HEK293T (cell line): Measurements from ENCODE around the gene GSAP.

Experiments used
- BHLHE40 ChIP-seq: fragments of 450-650 bp; IDR thresholded peaks from 2 replicates; pipeline ENCODE4 v1.6.1; 2016; ENCODE audit warnings: mild to moderate bottlenecking, moderate library complexity, borderline replicate concordance
- L3MBTL2 ChIP-seq: fragments of 450-650 bp; conservative IDR thresholded peaks from 2 replicates; pipeline ENCODE4 v1.6.1; 2016; ENCODE audit warnings: mild to moderate bottlenecking
- NFRKB ChIP-seq: fragments of 450-650 bp; IDR thresholded peaks from 2 replicates; pipeline ENCODE4 v1.6.1; 2016; ENCODE audit warnings: mild to moderate bottlenecking, moderate library complexity
- ZNF384 ChIP-seq: fragments of 450-650 bp; IDR thresholded peaks from 2 replicates; pipeline ENCODE4 v1.6.1; 2016

DNA sequence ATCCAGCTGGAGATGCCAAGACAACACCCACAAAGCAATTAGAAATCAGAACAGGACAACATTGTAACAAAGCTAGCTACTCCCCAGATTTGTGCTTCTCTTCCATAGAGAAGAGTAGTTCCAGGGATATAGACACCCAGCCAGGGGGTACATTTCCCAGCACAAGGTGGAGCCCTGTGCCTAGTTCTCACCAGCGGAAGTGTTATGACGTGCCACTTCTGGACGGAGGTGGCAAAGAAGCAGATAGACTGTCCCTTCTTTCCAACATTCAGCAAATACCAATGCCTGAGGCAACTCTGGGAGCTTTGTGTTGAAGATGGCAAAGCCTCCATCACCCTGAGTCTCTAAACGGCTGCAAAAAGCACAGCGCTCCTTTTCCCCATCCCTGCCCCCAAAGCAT, 23.4 kb upstream of the GSAP start:
- no peak for TF ChIP-seq ZNF384
- TF ChIP-seq NFRKB, result no peak
- TF ChIP-seq BHLHE40, result no peak
- TF ChIP-seq L3MBTL2, result no peak
